ENCODE results near the gene EPHB2. TPM values are rescaled to one million over a fixed set of nuclear protein-coding genes. Genes with fewer than 3 reads are reported as not detected.
"Not testable (repeated sequence)": the region's sequence is repeated elsewhere in the genome, so short reads cannot be mapped to it uniquely, and the experiment has no call there.

EPHB2 gene
- total RNA-seq, 6 experiments from 2014 or later: 13.1 to 36.4 (median 30.9) TPM

DNA sequence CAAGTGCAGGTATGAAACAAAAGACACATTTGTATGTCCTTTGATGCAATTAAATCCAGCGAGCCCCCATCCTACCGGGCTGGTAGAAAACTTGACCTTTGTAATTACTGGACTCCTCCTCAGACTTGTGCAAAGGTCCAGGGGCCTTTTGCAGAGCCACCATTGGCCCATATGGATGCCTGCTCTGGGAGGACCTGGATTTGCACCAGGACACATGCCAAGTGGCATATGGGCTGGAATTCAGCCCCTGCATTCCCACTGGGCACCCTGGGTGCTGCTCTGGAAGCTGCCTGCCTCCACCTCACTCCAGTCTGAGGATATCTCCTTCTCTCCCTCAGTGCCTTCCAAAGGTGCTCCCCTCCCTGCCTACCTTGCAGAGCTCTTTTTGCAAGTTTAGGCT lies 226.0 kb downstream of the EPHB2 start:
- Mint-ChIP-seq H3K36me3 (ENCODE audit: low read depth) (peaks cover 5% of the 10 kb centered on the region), H3K27ac (no peak overlapping the region), H3K27me3 (ENCODE audit: insufficient read depth) (peaks cover 40% of the 10 kb centered on the region), H3K4me1 (ENCODE audit: low read depth) (no peaks in the 10 kb centered on the region), H3K9me3 (peaks cover 25% of the 10 kb centered on the region), H3K4me3 (no peak overlapping the region)
- TF ChIP-seq, protein P1, sequence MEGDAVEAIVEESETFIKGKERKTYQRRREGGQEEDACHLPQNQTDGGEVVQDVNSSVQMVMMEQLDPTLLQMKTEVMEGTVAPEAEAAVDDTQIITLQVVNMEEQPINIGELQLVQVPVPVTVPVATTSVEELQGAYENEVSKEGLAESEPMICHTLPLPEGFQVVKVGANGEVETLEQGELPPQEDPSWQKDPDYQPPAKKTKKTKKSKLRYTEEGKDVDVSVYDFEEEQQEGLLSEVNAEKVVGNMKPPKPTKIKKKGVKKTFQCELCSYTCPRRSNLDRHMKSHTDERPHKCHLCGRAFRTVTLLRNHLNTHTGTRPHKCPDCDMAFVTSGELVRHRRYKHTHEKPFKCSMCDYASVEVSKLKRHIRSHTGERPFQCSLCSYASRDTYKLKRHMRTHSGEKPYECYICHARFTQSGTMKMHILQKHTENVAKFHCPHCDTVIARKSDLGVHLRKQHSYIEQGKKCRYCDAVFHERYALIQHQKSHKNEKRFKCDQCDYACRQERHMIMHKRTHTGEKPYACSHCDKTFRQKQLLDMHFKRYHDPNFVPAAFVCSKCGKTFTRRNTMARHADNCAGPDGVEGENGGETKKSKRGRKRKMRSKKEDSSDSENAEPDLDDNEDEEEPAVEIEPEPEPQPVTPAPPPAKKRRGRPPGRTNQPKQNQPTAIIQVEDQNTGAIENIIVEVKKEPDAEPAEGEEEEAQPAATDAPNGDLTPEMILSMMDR (IDR thresholded peaks at IDR 0.05): no peak
- no peak for DNase-seq

GRCh38 chr1:22941257-22941656 lies 230.6 kb downstream of the EPHB2 start:
- Mint-ChIP-seq H3K4me3 (no peak overlapping the region), H3K4me1 (ENCODE audit: low read depth) (no peaks in the 10 kb centered on the region), H3K27ac (no peak overlapping the region), H3K27me3 (ENCODE audit: insufficient read depth) (peaks cover 37% of the 10 kb centered on the region), H3K9me3 (peaks cover 21% of the 10 kb centered on the region), H3K36me3 (ENCODE audit: low read depth) (peaks cover 5% of the 10 kb centered on the region)
- TF ChIP-seq, protein P1 (IDR thresholded peaks at IDR 0.05): no peak
- DNase-seq: no peak

DNA sequence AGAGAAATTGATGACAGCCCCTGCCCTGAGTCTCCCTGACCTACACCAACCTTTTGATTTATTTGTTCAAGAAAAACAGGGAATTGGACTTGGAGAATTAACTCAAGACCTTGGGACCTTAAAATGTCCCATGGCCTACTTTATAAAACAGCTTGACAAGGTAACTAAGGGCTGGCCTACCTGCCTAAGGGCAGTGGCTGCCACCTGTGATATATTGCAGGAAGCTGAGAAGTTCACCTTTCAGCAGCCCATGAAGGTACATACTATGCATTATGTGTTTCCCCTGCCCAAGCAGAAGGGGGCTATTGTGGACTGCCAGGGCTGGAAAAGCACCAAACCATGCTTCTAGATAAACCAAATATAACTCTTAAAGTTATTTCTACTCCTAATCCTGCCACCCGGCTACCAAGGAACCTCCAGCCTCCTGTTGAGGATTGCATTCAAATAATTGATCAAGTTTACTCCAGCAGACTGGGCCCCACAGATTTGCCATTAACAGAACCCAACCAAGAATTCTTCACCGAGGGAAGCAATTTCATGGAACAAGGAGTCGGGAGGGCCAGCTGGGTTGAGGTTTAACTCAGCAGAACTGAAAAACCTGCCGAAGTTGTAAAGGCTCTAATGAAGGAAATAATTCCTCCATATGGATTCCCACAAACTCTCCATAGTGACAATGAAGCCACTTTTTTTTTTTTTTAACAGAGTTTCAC lies 233.9 kb downstream of the EPHB2 start:
- no peak overlapping the region for H3K4me3 Mint-ChIP-seq
- no peak overlapping the region for H3K27ac Mint-ChIP-seq
- H3K27me3 Mint-ChIP-seq (ENCODE audit: insufficient read depth): peaks cover 37% of the 10 kb centered on the region
- TF ChIP-seq, protein P1 (IDR thresholded peaks at IDR 0.05): no peak
- no peaks in the 10 kb centered on the region for H3K4me1 Mint-ChIP-seq (ENCODE audit: low read depth)
- H3K9me3 Mint-ChIP-seq: peaks cover 20% of the 10 kb centered on the region
- H3K36me3 Mint-ChIP-seq (ENCODE audit: low read depth): peaks cover 5% of the 10 kb centered on the region
- DNase-seq: no peak

GRCh38 chr1:22945171-22945570 lies 234.5 kb downstream of the EPHB2 start:
- H3K4me3 Mint-ChIP-seq; H3K27ac Mint-ChIP-seq; H3K4me1 Mint-ChIP-seq (ENCODE audit: low read depth); H3K36me3 Mint-ChIP-seq (ENCODE audit: low read depth); DNase-seq: not testable (repeated sequence)
- peaks cover 35% of the 10 kb centered on the region for H3K27me3 Mint-ChIP-seq (ENCODE audit: insufficient read depth)
- peaks cover 16% of the 10 kb centered on the region for H3K9me3 Mint-ChIP-seq

DNA sequence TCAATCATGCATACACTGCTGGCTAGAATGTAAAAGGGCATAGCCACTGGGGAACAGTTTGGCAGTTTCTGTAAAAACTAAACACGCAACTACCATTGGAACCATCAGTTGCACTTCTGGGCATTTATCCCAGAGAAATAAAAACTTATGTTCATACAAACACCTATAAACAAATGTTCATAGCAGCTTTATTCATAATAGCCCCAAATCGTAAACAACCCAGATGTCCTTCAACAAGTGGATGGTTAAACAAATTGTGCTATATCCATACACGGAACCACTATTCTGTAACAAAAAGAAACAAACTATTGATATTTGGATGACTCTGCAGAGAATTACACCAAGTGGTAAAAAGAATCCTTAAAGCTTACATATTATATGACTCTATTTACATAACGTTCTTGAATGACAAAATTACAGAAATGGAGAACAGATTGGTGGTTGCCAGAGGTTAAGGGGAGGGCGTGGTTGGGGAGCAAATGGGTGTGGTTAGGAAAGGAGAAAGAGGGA lies 239.2 kb downstream of the EPHB2 start:
- peaks cover 30% of the 10 kb centered on the region for H3K27me3 Mint-ChIP-seq (ENCODE audit: insufficient read depth)
- TF ChIP-seq, protein P1 (IDR thresholded peaks at IDR 0.05): no peak
- no peak overlapping the region for H3K4me3 Mint-ChIP-seq
- no peaks in the 10 kb centered on the region for H3K4me1 Mint-ChIP-seq (ENCODE audit: low read depth)
- H3K36me3 Mint-ChIP-seq (ENCODE audit: low read depth): no peaks in the 10 kb centered on the region
- DNase-seq: no peak
- no peak overlapping the region for H3K27ac Mint-ChIP-seq
- no peaks in the 10 kb centered on the region for H3K9me3 Mint-ChIP-seq

GRCh38 chr1:22951796-22952195 lies 241.2 kb downstream of the EPHB2 start:
- H3K4me3 Mint-ChIP-seq: no peak overlapping the region
- H3K36me3 Mint-ChIP-seq (ENCODE audit: low read depth): no peaks in the 10 kb centered on the region
- no peak overlapping the region for H3K27ac Mint-ChIP-seq
- H3K27me3 Mint-ChIP-seq (ENCODE audit: insufficient read depth): peaks cover 27% of the 10 kb centered on the region
- H3K9me3 Mint-ChIP-seq: no peaks in the 10 kb centered on the region
- no peak for DNase-seq
- no peaks in the 10 kb centered on the region for H3K4me1 Mint-ChIP-seq (ENCODE audit: low read depth)
- TF ChIP-seq, protein P1 (IDR thresholded peaks at IDR 0.05): no peak
